Neural crest cell (in vitro differentiated cells): Measurements from ENCODE around the gene LPAR1. TPM values are rescaled to one million over a fixed set of nuclear protein-coding genes. Genes with fewer than 3 reads are reported as not detected.
"Not testable (repeated sequence)": the region's sequence is repeated elsewhere in the genome, so short reads cannot be mapped to it uniquely, and the experiment has no call there.

Experiments
- DNase-seq: peaks from one replicate; pipeline ENCODE4 v3.0.0; 2021; ENCODE audit warnings: low read depth, mixed read lengths, low spot score
- H3K27ac Mint-ChIP-seq: one replicate; pipeline ENCODE4 v1.8.0; 2021; ENCODE audit warnings: mild to moderate bottlenecking, mixed read lengths; ENCODE audit not compliant: unreplicated experiment
- H3K27me3 Mint-ChIP-seq: 2 replicates; pipeline ENCODE4 v1.8.0; 2021; ENCODE audit warnings: low read depth, mild to moderate bottlenecking, mixed read lengths
- H3K36me3 Mint-ChIP-seq: 2 replicates; pipeline ENCODE4 v1.8.0; 2021; ENCODE audit warnings: low read depth, mild to moderate bottlenecking, mixed read lengths
- H3K4me1 Mint-ChIP-seq: 2 replicates; pipeline ENCODE4 v1.8.0; 2021; ENCODE audit warnings: mixed read lengths
- H3K4me3 Mint-ChIP-seq: one replicate; pipeline ENCODE4 v1.8.0; 2021; ENCODE audit warnings: mild to moderate bottlenecking, mixed read lengths
- H3K9me3 Mint-ChIP-seq: 2 replicates; pipeline ENCODE4 v1.8.0; 2021; ENCODE audit warnings: mixed read lengths
- total RNA-seq: library from RNA; stranded (reverse); gene quantifications from 2 replicates; pipeline ENCODE4 v1.2.1, GENCODE V29; 2021
- TF ChIP-seq, protein P1 (sequence below): fragments of 200-600 bp; sonication (generic); conservative IDR thresholded peaks from 2 replicates; pipeline ENCODE4 v1.5.0; 2021; ENCODE audit warnings: antibody characterized with exemption, mild to moderate bottlenecking

LPAR1 gene
- total RNA-seq, 1 donor from 2014 or later = 11.3 TPM

DNA sequence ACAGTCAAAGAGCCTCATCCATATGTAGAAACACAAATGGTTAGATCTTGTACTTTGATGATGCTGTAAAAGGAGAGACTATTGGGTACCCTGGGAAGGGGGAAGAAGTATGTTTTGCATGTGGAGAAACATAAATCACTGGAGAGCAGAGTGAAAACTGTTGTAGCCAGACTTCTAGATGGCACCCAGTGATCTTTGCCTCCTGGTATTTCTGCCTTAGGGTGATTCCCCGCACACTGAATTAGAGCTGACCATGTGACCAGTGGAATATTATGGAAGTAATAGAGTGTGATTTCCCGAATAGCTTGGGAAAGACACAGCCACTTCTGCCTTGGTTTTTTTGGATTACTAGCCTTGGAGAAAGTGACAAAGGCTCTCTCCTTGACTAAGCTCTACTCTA lies 174.3 kb downstream of the LPAR1 start:
- TF ChIP-seq, protein P1, sequence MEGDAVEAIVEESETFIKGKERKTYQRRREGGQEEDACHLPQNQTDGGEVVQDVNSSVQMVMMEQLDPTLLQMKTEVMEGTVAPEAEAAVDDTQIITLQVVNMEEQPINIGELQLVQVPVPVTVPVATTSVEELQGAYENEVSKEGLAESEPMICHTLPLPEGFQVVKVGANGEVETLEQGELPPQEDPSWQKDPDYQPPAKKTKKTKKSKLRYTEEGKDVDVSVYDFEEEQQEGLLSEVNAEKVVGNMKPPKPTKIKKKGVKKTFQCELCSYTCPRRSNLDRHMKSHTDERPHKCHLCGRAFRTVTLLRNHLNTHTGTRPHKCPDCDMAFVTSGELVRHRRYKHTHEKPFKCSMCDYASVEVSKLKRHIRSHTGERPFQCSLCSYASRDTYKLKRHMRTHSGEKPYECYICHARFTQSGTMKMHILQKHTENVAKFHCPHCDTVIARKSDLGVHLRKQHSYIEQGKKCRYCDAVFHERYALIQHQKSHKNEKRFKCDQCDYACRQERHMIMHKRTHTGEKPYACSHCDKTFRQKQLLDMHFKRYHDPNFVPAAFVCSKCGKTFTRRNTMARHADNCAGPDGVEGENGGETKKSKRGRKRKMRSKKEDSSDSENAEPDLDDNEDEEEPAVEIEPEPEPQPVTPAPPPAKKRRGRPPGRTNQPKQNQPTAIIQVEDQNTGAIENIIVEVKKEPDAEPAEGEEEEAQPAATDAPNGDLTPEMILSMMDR = no peak
- Mint-ChIP-seq H3K4me3 (no peak overlapping the region), H3K27me3 (no peaks in the 10 kb centered on the region), H3K27ac (no peak overlapping the region), H3K36me3 (peaks cover 14% of the 10 kb centered on the region), H3K9me3 (peaks cover 14% of the 10 kb centered on the region), H3K4me1 (no peaks in the 10 kb centered on the region)
- DNase-seq = no peak

DNA sequence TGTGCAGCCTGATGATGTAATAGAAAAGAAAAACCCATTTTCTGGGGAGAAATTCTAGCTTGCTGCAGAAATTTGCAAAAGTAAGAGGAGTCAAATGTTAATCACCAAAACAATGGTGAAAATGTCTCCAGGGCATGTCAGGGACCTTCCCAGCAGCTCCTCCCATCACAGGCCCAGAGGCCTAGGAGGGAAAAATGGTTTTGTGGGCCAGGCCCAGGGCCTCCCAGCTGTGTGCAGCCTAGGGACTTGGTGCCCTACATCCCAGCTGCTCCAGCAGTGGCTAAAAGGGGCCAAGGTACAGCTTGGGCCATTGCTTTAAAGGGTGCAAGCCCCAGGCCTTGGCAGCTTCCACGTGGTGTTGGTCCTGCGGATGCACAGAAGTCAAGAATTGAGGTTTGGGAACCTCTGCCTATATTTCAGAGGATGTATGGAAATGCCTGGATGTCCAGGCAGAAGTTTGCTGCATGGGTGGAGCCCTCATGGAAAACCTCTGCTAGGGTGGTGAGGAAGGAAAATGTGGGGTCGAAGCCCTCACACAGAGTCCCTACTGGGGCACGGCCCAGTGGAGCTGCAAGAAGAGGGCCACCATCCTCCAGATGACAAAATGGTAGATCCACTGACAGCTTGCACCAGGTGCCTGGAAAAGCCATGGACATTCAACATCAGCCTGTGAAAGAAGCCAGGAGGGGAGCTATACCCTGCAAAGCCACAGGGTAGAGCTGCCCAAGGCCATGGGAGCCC lies 176.7 kb downstream of the LPAR1 start:
- H3K4me1 Mint-ChIP-seq, H3K27me3 Mint-ChIP-seq, H3K4me3 Mint-ChIP-seq, DNase-seq, H3K27ac Mint-ChIP-seq: not testable (repeated sequence)
- peaks cover 15% of the 10 kb centered on the region for H3K36me3 Mint-ChIP-seq
- peaks cover 21% of the 10 kb centered on the region for H3K9me3 Mint-ChIP-seq

DNA sequence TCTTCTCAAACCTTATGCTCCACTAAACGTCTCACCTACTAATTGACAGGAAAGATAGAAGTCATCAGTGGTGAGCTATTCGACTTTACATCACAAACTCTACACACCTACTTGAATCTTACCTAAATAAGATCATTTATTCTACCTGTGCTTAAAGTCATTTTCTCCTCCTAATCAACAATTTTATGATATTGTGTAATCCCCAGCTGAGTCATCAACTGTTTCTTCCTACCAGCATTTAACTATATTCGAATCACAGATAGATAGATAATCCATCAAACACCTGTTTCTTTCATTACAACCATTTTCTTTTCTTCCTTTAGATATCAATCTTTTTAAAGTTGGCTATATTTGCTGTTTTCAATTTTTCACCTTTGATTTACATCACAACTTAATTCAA lies 181.5 kb downstream of the LPAR1 start:
- no peak overlapping the region for H3K4me3 Mint-ChIP-seq
- TF ChIP-seq, protein P1 = no peak
- no peaks in the 10 kb centered on the region for H3K4me1 Mint-ChIP-seq
- H3K9me3 Mint-ChIP-seq = peaks cover 24% of the 10 kb centered on the region
- peaks cover 14% of the 10 kb centered on the region for H3K36me3 Mint-ChIP-seq
- no peaks in the 10 kb centered on the region for H3K27me3 Mint-ChIP-seq
- no peak for DNase-seq
- no peak overlapping the region for H3K27ac Mint-ChIP-seq

DNA sequence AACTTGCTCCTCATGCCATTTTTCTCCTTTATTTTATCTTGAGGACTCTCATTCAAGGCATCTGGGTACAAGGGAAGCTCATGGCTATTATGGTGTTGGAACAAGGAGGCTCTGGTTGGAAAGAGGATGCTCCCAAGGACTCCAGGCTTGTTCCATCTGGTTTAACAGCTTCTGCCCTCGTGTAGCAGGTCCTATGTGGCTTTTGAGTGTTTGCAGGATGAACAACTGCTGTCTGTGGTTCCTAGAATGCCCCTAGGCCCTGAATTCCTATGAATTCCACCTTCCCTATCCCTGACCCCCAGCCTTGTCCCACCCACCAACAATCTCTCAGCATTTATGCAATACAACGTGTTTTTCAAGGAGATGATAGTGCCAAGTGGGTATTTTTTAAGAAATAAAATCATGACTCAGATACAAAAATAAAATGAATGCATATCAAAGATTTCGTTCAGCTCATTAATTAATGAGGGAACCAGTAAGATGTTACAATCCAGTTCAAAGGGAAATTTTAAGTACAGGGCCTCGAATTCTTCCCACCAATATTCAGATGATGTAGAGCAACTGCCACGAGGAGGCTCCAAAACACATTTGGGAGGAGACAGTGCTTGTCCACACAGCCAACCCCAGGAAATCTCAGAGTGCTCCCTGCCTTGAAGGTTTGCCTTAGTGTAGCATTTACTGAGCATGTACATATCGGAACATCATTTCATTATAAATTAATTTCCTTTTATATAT lies 187.7 kb downstream of the LPAR1 start:
- H3K9me3 Mint-ChIP-seq = peaks cover 8% of the 10 kb centered on the region
- no peak overlapping the region for H3K27ac Mint-ChIP-seq
- no peaks in the 10 kb centered on the region for H3K4me1 Mint-ChIP-seq
- H3K36me3 Mint-ChIP-seq = no peaks in the 10 kb centered on the region
- no peak for DNase-seq
- H3K27me3 Mint-ChIP-seq = no peaks in the 10 kb centered on the region
- H3K4me3 Mint-ChIP-seq = no peak overlapping the region
- TF ChIP-seq, protein P1 = no peak

DNA sequence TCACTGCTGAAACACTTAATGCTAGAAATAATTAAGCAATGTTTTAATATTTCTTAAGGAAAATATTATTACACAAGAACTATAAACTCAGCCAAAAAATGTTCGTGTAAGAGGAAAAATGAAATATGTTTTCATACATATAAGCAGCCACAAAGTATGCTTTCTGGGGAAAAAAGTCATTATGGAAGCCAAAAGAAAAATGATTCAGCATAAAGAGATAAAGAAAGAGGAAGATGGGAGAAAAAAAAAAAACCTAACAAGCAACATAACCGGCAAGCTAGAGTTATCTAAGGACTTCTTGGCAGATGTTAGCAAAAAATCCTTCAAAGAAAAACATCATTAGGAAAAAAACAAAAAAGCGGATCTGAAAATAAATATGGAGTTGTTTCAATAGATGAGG lies 190.6 kb downstream of the LPAR1 start:
- H3K27ac Mint-ChIP-seq = no peak overlapping the region
- H3K4me3 Mint-ChIP-seq = no peak overlapping the region
- H3K4me1 Mint-ChIP-seq = no peaks in the 10 kb centered on the region
- TF ChIP-seq, protein P1 = no peak
- no peaks in the 10 kb centered on the region for H3K27me3 Mint-ChIP-seq
- H3K9me3 Mint-ChIP-seq = no peaks in the 10 kb centered on the region
- no peak for DNase-seq
- no peaks in the 10 kb centered on the region for H3K36me3 Mint-ChIP-seq

DNA sequence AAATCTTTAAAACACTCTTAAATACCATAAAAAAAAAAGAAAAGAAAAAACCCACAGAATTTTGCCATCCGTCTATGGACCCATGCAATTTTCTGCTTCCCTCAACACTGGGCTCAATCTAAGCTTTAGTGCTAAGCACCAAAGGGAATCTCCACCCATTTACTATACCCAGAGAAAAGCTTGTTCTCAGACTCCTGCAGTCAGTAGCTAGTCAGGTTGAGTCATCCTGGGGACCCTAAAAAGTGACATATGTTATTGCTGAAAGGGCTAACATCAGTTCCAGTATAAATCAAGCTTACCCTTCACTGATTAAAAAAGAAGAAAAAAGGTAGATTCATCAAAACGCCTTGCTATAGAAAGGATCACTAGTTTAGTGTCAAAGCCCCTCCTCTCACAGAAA lies 192.1 kb downstream of the LPAR1 start:
- H3K4me3 Mint-ChIP-seq = no peak overlapping the region
- DNase-seq = no peak
- H3K36me3 Mint-ChIP-seq = no peaks in the 10 kb centered on the region
- no peaks in the 10 kb centered on the region for H3K27me3 Mint-ChIP-seq
- H3K4me1 Mint-ChIP-seq = no peaks in the 10 kb centered on the region
- H3K9me3 Mint-ChIP-seq = no peaks in the 10 kb centered on the region
- H3K27ac Mint-ChIP-seq = no peak overlapping the region
- TF ChIP-seq, protein P1 = no peak
